Neuron (in vitro differentiated cells): Measurements from ENCODE around the gene MCTP1.

Source experiments
- H2AFZ ChIP-seq: one replicate; pipeline ENCODE4 v1.6.1; 2013; ENCODE audit warnings: low read depth, mild to moderate bottlenecking, inconsistent platforms, low read length, moderate library complexity
- H3K27me3 ChIP-seq: one replicate; pipeline ENCODE4 v1.6.1; 2013; ENCODE audit warnings: low read length; ENCODE audit not compliant: insufficient read depth
- H3K36me3 ChIP-seq: one replicate; pipeline ENCODE4 v1.6.1; 2013; ENCODE audit warnings: low read length; ENCODE audit not compliant: insufficient read depth
- H3K4me1 ChIP-seq: one replicate; pipeline ENCODE4 v1.6.1; 2013; ENCODE audit warnings: low read length; ENCODE audit not compliant: insufficient read depth
- H3K4me3 ChIP-seq: 2 replicates; pipeline ENCODE4 v1.5.1; 2013; ENCODE audit warnings: mild to moderate bottlenecking, low read length, moderate library complexity
- H3K9me3 ChIP-seq: one replicate; pipeline ENCODE4 v1.6.1; 2013; ENCODE audit warnings: low read length

The MCTP1 gene

DNA sequence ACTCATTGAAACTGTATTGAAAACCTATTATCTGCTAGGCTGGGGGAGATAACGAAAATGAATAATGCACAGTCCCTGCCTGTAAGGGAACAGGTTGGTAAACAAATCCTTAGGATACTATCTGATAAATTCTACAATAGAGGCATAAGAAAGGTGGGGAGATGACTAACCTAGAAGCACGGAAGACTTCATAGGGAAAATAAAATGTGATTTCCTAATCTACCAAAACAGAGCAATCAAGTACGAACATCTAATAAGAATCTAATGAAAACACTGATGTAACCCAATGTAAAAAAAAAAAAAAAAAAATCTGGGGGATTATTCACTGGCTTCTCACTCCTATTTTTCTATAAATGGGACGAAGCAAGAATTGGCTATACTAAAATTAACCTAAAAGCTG, 542.0 kb downstream of the MCTP1 start:
- peaks cover 6% of the 10 kb centered on the region for H3K4me1 ChIP-seq
- H2AFZ ChIP-seq, result no peak overlapping the region
- no peaks in the 10 kb centered on the region for H3K27me3 ChIP-seq
- H3K4me3 ChIP-seq, result no peak overlapping the region
- no peaks in the 10 kb centered on the region for H3K36me3 ChIP-seq
- no peaks in the 10 kb centered on the region for H3K9me3 ChIP-seq

DNA sequence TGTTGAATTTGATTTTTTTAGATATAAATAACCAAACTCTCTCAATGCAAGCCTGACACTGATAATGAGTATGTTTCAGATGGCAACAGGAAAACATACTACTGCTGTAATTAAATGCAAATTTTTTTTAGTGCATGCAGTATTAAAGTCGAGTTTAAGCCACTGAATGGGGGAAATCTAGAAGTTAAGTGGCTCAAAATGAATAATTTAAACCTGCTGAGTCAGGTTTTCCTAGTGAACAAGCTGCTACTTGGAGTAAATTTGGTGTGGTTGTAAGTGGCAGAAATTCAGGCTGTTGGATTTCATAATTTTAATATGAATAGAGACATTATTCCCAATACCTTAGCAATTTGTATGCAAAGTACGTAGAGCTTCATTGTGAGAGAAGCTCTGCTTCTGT, 544.6 kb downstream of the MCTP1 start:
- no peaks in the 10 kb centered on the region for H3K9me3 ChIP-seq
- no peaks in the 10 kb centered on the region for H3K27me3 ChIP-seq
- no peak overlapping the region for H2AFZ ChIP-seq
- H3K4me1 ChIP-seq, result peaks cover 6% of the 10 kb centered on the region
- no peak overlapping the region for H3K4me3 ChIP-seq
- no peaks in the 10 kb centered on the region for H3K36me3 ChIP-seq

DNA sequence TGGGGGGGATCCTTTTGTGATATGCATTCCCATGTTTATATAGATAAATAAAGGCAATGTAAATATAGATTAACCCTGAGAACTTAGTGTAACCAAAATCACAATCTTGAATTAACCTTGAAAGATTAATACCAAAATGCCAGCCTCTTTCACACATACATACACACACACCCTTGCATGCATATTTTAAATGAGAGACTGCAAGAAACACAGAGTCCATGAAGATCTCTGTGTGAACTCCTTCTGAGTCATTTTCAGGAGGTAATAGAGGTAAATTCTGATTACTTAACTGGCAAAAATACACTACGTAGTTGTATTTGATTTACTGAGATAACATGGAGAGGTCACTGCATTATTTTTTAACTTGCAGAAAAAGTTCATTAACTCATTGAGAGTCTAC, 548.4 kb downstream of the MCTP1 start:
- Histone ChIP-seq H3K36me3 (no peaks in the 10 kb centered on the region), H3K27me3 (no peaks in the 10 kb centered on the region), H3K9me3 (no peaks in the 10 kb centered on the region), H3K4me3 (no peak overlapping the region), H3K4me1 (peaks cover 6% of the 10 kb centered on the region), H2AFZ (no peak overlapping the region)

DNA sequence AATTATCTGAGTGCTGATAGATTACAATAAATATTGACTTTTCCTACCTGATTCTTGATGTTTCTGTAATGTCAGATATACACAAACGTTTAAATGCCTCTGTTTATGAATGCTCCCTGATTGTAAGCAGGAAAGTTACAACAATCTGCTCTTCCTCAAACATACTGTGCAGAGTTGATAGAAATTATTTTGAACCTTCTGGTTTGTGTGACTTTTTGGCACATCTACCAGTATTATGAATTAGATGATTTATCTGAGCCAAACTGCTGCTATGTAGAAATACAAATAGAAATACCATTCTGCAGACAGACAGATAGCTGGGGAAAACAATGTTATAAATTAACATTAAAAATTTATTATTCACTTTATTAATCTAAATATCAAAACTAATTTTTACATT, 553.4 kb downstream of the MCTP1 start:
- no peaks in the 10 kb centered on the region for H3K36me3 ChIP-seq
- H3K4me1 ChIP-seq, result no peaks in the 10 kb centered on the region
- no peaks in the 10 kb centered on the region for H3K9me3 ChIP-seq

DNA sequence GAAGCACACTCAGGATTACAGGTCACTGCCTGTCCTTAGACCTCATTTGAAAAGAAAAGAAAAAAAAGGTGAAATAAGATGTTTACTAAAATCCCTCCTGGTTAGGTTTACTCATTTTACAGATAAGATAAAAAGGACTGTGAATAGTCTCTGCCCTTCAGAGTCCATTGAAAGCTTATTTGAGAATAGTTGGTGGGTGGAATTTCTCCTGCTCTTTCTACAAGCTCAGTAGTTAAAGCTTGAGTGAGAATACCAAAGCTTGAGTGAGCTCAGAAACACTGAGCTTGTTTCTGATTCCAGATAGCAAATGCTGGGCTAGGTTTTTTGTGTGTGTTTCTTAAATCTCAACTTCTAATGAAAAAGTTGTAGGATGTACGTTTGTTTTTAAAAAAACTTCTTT, 559.8 kb downstream of the MCTP1 start:
- no peak overlapping the region for H3K4me3 ChIP-seq
- no peaks in the 10 kb centered on the region for H3K27me3 ChIP-seq
- H3K4me1 ChIP-seq, result no peaks in the 10 kb centered on the region
- H2AFZ ChIP-seq, result no peak overlapping the region
- no peaks in the 10 kb centered on the region for H3K36me3 ChIP-seq
- no peaks in the 10 kb centered on the region for H3K9me3 ChIP-seq

More for the DNA sequence above, 553.4 kb downstream of the MCTP1 start:
- H3K4me3 ChIP-seq, result no peak overlapping the region
- H2AFZ ChIP-seq, result no peak overlapping the region
- H3K27me3 ChIP-seq, result no peaks in the 10 kb centered on the region

DNA sequence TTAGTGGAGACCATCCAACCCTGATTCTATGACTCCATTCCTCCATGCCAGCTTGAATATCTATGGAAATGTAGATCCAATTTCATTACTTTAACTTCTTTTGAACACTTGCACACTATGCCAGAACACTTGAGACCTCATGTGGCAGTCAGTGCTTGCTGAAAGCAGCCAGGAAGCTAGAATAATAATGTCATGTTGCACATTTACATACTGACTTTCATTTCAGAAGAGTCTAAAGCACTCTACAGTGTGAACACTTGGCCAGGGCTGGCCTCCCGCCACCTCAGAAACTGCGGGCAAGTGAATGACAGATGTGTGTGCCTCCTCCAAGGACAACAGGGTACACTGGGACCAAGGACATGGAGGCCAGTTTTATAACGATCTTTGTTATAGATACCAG, 569.1 kb downstream of the MCTP1 start:
- Histone ChIP-seq H3K4me1 (peaks cover 6% of the 10 kb centered on the region), H3K9me3 (no peaks in the 10 kb centered on the region), H2AFZ (no peak overlapping the region), H3K27me3 (no peaks in the 10 kb centered on the region), H3K4me3 (no peak overlapping the region), H3K36me3 (peaks cover 4% of the 10 kb centered on the region)

DNA sequence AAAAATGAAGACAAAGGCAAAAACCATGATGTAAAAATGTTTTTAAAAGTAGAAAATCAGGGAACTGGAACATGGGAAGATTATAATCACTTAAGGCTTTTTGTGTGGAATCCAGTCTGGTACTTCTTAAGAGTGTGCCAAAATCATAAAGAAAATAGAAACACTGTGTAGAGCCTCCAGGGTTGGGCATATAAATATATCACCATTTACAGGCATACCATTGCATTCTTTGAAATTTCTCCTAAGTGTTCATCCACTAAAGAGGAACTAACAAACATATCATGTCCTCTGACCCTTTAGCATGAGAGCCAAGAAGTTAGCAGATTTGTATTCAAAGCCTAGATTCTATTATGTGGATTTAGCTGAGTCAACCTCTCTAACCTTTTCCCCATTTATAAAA, 573.1 kb downstream of the MCTP1 start:
- Histone ChIP-seq H3K4me3 (no peak overlapping the region), H3K36me3 (peaks cover 20% of the 10 kb centered on the region), H3K4me1 (peaks cover 6% of the 10 kb centered on the region), H2AFZ (no peak overlapping the region), H3K27me3 (no peaks in the 10 kb centered on the region), H3K9me3 (no peaks in the 10 kb centered on the region)

DNA sequence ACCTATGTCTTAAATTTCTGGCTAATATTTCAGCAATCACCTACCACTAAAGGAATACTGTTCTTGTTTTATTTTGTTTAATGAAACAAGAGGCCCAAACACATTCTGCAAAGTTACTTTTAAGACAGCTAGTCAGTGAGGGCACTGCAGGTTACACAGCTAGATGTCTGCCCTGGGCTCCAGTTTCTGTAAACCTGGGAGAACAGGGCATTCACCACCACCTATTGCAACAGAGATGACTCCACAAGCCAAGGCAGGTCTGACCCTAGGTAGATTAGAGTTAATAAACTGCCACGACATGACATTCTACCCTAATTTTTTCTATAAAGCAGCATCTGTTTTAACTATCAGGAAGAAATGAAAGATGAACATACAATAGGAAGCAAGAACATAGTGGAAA, 575.6 kb downstream of the MCTP1 start:
- no peak overlapping the region for H3K4me3 ChIP-seq
- peaks cover 18% of the 10 kb centered on the region for H3K36me3 ChIP-seq
- H3K9me3 ChIP-seq, result no peaks in the 10 kb centered on the region
- H3K4me1 ChIP-seq, result peaks cover 3% of the 10 kb centered on the region
- no peak overlapping the region for H2AFZ ChIP-seq
- H3K27me3 ChIP-seq, result no peaks in the 10 kb centered on the region

DNA sequence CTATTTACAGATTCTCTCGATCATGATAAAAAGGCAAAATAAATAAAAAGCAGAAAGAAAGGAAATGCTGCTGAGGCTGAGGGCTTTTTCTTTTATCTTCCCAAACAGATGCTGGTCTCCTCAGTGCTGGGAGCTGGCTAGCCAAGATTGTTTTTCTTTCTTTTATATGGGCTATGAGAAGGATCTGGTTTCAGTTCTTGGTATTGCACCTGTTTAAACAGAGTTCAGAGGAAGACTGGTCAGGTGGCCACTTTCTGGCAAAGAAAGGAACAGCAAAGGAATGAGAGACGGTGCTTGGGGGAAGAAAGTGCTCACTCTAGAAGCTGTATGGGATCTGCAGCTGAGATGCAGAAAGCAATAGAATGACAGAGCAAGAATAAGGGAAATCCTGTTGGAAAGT, 577.5 kb downstream of the MCTP1 start:
- no peak overlapping the region for H3K4me3 ChIP-seq
- H2AFZ ChIP-seq, result no peak overlapping the region
- H3K27me3 ChIP-seq, result no peaks in the 10 kb centered on the region
- H3K36me3 ChIP-seq, result peaks cover 20% of the 10 kb centered on the region
- H3K9me3 ChIP-seq, result peaks cover 4% of the 10 kb centered on the region
- H3K4me1 ChIP-seq, result peaks cover 3% of the 10 kb centered on the region

DNA sequence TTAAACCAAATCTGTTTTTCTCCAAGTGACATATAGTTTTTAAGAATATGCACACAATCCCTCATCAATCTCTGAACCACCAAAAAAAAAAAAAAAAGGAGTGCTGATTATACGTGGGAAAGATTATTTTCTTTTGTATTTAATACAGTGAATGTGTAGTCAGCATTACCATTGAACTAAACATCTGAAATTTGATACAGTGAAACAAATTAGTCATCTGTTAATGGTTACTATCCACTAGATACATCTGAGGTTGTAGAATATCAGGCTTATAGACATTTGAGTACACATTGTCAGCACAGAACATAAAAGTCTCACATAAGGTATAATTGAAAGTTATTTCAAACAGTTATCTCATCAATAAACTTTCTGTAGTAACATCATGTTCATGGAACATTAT, 579.5 kb downstream of the MCTP1 start:
- H3K27me3 ChIP-seq, result no peaks in the 10 kb centered on the region
- H3K9me3 ChIP-seq, result peaks cover 4% of the 10 kb centered on the region
- H3K36me3 ChIP-seq, result peaks cover 22% of the 10 kb centered on the region
- no peak overlapping the region for H3K4me3 ChIP-seq
- H3K4me1 ChIP-seq, result no peaks in the 10 kb centered on the region
- no peak overlapping the region for H2AFZ ChIP-seq

DNA sequence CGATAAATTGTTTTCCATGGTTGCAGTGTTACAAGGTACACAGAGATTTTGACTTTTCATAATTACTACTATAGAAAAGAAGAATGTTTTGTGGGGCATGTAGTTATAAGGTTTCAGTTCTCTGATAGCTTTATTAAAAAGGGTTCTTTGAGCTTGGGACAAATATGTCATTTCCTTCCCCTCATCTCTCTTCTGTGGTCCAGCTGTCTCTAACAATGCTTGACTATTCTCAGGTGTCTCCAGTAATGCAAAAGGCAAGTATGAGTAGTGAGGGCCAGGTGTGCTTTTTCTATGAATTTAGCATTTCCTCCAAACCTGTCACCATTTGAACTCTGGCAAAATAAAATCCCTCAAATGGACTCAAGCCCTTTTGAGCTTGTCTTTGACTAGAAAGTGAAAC, 582.2 kb downstream of the MCTP1 start:
- Histone ChIP-seq H3K27me3 (no peaks in the 10 kb centered on the region), H3K4me3 (no peak overlapping the region), H3K36me3 (peaks cover 8% of the 10 kb centered on the region), H3K9me3 (peaks cover 4% of the 10 kb centered on the region), H2AFZ (no peak overlapping the region), H3K4me1 (peaks cover 3% of the 10 kb centered on the region)

DNA sequence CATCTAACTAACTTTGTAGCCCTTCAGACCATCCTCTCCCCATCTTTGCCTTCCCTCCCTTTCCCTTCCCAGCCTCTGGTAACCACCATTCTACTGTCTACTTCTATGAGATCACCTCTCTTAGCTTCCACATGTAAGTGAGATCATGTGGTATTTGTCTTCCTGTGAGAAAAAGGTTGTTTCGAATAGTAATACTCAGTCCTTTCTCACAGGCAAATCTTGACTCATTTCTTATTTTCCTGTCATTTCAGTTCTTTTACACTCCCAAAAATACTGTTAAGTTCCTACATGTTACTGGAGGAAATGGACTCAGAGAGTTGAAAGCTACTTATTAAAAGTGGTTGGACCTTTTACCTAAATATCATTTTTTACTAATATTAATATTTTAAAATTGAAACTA, 584.3 kb downstream of the MCTP1 start:
- peaks cover 11% of the 10 kb centered on the region for H3K36me3 ChIP-seq
- H3K9me3 ChIP-seq, result peaks cover 4% of the 10 kb centered on the region
- H3K4me3 ChIP-seq, result no peak overlapping the region
- peaks cover 3% of the 10 kb centered on the region for H3K4me1 ChIP-seq
- H2AFZ ChIP-seq, result no peak overlapping the region
- H3K27me3 ChIP-seq, result no peaks in the 10 kb centered on the region

DNA sequence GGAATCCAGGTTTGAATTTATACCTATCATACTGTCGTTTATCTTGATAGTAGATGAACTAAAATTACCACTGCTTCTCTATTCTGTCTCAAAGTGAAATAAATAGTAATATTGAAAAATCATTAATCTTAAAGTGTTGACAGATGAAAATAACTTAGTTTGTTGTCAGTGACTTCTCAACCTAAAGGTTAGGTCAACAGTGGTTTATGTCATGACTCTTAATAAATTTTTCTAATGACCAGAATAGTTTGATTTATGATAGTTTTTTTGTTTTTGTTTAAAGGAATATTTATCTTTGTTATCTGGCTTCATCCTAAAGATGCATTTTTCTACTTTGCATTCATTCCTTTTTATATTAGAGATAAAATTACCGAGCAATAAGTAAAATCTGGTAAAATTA, 585.3 kb downstream of the MCTP1 start:
- Histone ChIP-seq H3K36me3 (peaks cover 11% of the 10 kb centered on the region), H3K9me3 (peaks cover 4% of the 10 kb centered on the region), H2AFZ (no peak overlapping the region), H3K4me1 (peaks cover 3% of the 10 kb centered on the region), H3K27me3 (no peaks in the 10 kb centered on the region), H3K4me3 (no peak overlapping the region)

DNA sequence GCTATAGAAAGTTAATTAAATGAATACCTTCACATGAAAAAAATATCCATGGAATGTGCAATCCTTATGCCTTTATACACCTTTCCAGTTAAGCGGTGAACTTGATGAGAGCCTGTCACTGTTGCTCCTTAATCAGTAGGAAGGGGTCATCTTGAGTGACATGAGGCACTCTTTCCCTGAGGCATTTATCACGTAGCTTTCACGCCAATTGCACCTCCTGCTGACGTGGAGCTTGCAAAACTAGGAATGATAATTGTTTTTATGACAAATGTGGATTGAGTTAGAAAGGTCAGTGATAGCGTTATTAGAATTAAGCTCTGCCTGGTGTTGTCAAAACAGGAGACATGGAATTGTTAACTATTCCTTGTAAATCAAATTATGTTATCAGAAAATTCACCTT, 586.7 kb downstream of the MCTP1 start:
- Histone ChIP-seq H3K4me1 (peaks cover 6% of the 10 kb centered on the region), H2AFZ (no peak overlapping the region), H3K4me3 (no peak overlapping the region), H3K27me3 (no peaks in the 10 kb centered on the region), H3K9me3 (peaks cover 4% of the 10 kb centered on the region), H3K36me3 (peaks cover 11% of the 10 kb centered on the region)
